ENCODE measurements around the gene ARHGAP18.

The ARHGAP18 gene

GRCh38 chr6:129644567-129645015 is 65.4 kb downstream of the ARHGAP18 start:
- no peak for DNase-seq (ENCODE audit: low read depth)

GRCh38 chr6:129643968-129644367 is 66.0 kb downstream of the ARHGAP18 start:
- DNase-seq (ENCODE audit: low read depth), result no peak

- no peak for DNase-seq (ENCODE audit: low read depth)
Measured at GRCh38 chr6:129643176-129643575, 66.8 kb downstream of the ARHGAP18 start.

- no peak for DNase-seq (ENCODE audit: low read depth)
Measured at GRCh38 chr6:129642322-129642721, 67.7 kb downstream of the ARHGAP18 start.

GRCh38 chr6:129641344-129641743 is 68.6 kb downstream of the ARHGAP18 start:
- no peak for DNase-seq (ENCODE audit: low read depth)

- no peak for DNase-seq (ENCODE audit: low read depth)
Measured at GRCh38 chr6:129638686-129639085, 71.3 kb downstream of the ARHGAP18 start.

- DNase-seq (ENCODE audit: low read depth), result no peak
Measured at GRCh38 chr6:129638055-129638684, 71.8 kb downstream of the ARHGAP18 start.

GRCh38 chr6:129637340-129638054 is 72.5 kb downstream of the ARHGAP18 start:
- no peak for DNase-seq (ENCODE audit: low read depth)

GRCh38 chr6:129635396-129636130 is 74.4 kb downstream of the ARHGAP18 start:
- DNase-seq (ENCODE audit: low read depth), result no peak

- no peak for DNase-seq (ENCODE audit: low read depth)
Measured at GRCh38 chr6:129634411-129635230, 75.4 kb downstream of the ARHGAP18 start.

GRCh38 chr6:129633529-129633928 is 76.4 kb downstream of the ARHGAP18 start:
- no peak for DNase-seq (ENCODE audit: low read depth)

GRCh38 chr6:129632172-129632613 is 77.8 kb downstream of the ARHGAP18 start:
- no peak for DNase-seq (ENCODE audit: low read depth)

- DNase-seq (ENCODE audit: low read depth), result peak; percentile 13
Measured at GRCh38 chr6:129631070-129631469, 78.9 kb downstream of the ARHGAP18 start.

- no peak for DNase-seq (ENCODE audit: low read depth)
Measured at GRCh38 chr6:129630596-129630995, 79.4 kb downstream of the ARHGAP18 start.

GRCh38 chr6:129628101-129628815 is 81.7 kb downstream of the ARHGAP18 start:
- no peak for DNase-seq (ENCODE audit: low read depth)

GRCh38 chr6:129624488-129624887 is 85.5 kb downstream of the ARHGAP18 start:
- DNase-seq (ENCODE audit: low read depth), result no peak

GRCh38 chr6:129623008-129623732 is 86.8 kb downstream of the ARHGAP18 start:
- DNase-seq (ENCODE audit: low read depth), result no peak

GRCh38 chr6:129621252-129621651 is 88.7 kb downstream of the ARHGAP18 start:
- no peak for DNase-seq (ENCODE audit: low read depth)

- DNase-seq (ENCODE audit: low read depth), result no peak
Measured at GRCh38 chr6:129620234-129620610, 89.8 kb downstream of the ARHGAP18 start.

- no peak for DNase-seq (ENCODE audit: low read depth)
Measured at GRCh38 chr6:129619579-129620233, 90.3 kb downstream of the ARHGAP18 start.
